GM23248 (cell line): ENCODE measurements around the gene POU1F1. TPM values are rescaled to one million over a fixed set of nuclear protein-coding genes. Genes with fewer than 3 reads are reported as not detected.
A peak's percentile ranks its signal among the peaks of the same experiment; 100 is the strongest.
"Not testable (repeated sequence)": the region's sequence is repeated elsewhere in the genome, so short reads cannot be mapped to it uniquely, and the experiment has no call there.

Source experiments
- DNase-seq: peaks from one replicate; pipeline ENCODE4 v3.0.0-alpha.2; 2015
- H2AFZ ChIP-seq: fragments of 200-600 bp; sonication (generic); 2 replicates; pipeline ENCODE4 v1.6.1; 2016; ENCODE audit warnings: antibody characterized with exemption
- H3F3A ChIP-seq: fragments of 200-600 bp; sonication (generic); 2 replicates; pipeline ENCODE4 v1.6.1; 2016; ENCODE audit warnings: mild to moderate bottlenecking, antibody characterized with exemption, mixed run types; ENCODE audit not compliant: insufficient read depth
- H3K27ac ChIP-seq: fragments of 200-600 bp; sonication (generic); 2 replicates; pipeline ENCODE4 v1.5.1; 2016; ENCODE audit warnings: mild to moderate bottlenecking
- H3K27me3 ChIP-seq: fragments of 200-600 bp; sonication (generic); replicated peaks from 2 replicates; pipeline ENCODE4 v1.6.1; 2016; ENCODE audit warnings: mild to moderate bottlenecking; ENCODE audit not compliant: insufficient read depth
- H3K36me3 ChIP-seq: fragments of 200-600 bp; sonication (generic); 2 replicates; pipeline ENCODE4 v1.6.1; 2016; ENCODE audit warnings: low read depth, mild to moderate bottlenecking
- H3K4me1 ChIP-seq: fragments of 200-600 bp; sonication (generic); 2 replicates; pipeline ENCODE4 v1.6.1; 2016; ENCODE audit warnings: mild to moderate bottlenecking; ENCODE audit not compliant: insufficient read depth
- H3K4me2 ChIP-seq: fragments of 200-600 bp; sonication (generic); one replicate; pipeline ENCODE4 v1.6.1; 2016; ENCODE audit warnings: mild to moderate bottlenecking; ENCODE audit not compliant: unreplicated experiment
- H3K4me3 ChIP-seq: fragments of 200-600 bp; sonication (generic); 2 replicates; pipeline ENCODE4 v1.5.1; 2016; ENCODE audit warnings: mild to moderate bottlenecking
- H3K79me2 ChIP-seq: fragments of 200-600 bp; sonication (generic); 2 replicates; pipeline ENCODE4 v1.6.1; 2016; ENCODE audit warnings: mild to moderate bottlenecking; ENCODE audit not compliant: insufficient read depth
- H3K9ac ChIP-seq: fragments of 200-600 bp; sonication (generic); 2 replicates; pipeline ENCODE4 v1.6.1; 2016; ENCODE audit warnings: mild to moderate bottlenecking
- H3K9me2 ChIP-seq: fragments of 200-600 bp; sonication (generic); 2 replicates; pipeline ENCODE4 v1.6.1; 2016; ENCODE audit warnings: mixed run types, mild to moderate bottlenecking, moderate library complexity; ENCODE audit not compliant: insufficient read depth
- H3K9me3 ChIP-seq: fragments of 200-600 bp; sonication (generic); one replicate; pipeline ENCODE4 v1.6.1; 2017; ENCODE audit warnings: low read depth
- H4K20me1 ChIP-seq: fragments of 200-600 bp; sonication (generic); 2 replicates; pipeline ENCODE4 v1.6.0; 2016; ENCODE audit not compliant: insufficient read depth
- EZH2 ChIP-seq: fragments of 200-600 bp; sonication (generic); IDR thresholded peaks from 2 replicates; pipeline ENCODE4 v1.6.1; 2018; ENCODE audit warnings: antibody characterized with exemption, mild to moderate bottlenecking; ENCODE audit not compliant: insufficient read depth, poor library complexity, severe bottlenecking
- EZH2phosphoT487 ChIP-seq: fragments of 200-600 bp; sonication (generic); IDR thresholded peaks from 2 replicates; pipeline ENCODE4 v1.6.1; 2018; ENCODE audit warnings: antibody characterized with exemption, moderate library complexity, mild to moderate bottlenecking, low read depth; ENCODE audit not compliant: insufficient read depth
- WGBS, 2 experiments: methylation state at CpG; one replicate each; pipeline ENCODE4 v1.1.6; 2015 to 2017; ENCODE audit warnings: low lambda C conversion rate in 2 of 2, low coverage in 1 of 2; ENCODE audit errors: missing lambda C conversion rate in 2 of 2; 5-methylcytosine and 5-hydroxymethylcytosine counted together
- in situ Hi-C: fragments of 300-500 bp; cut with MboI; formaldehyde crosslinking; loops from 2 replicates; pipeline ENCODE4 v1.15.0; 2020
- polyA plus RNA-seq: library from polyadenylated mRNA; unstranded; fragments of >200 nt; fragmentation: Nextera tagmentation; extraction: Ambion mirVana; gene quantifications from 2 replicates; pipeline ENCODE4 v1.2.1, GENCODE V29; 2016
- total RNA-seq: library from RNA; depleted of rRNA; stranded (reverse); fragments of >200 nt; shearing (Covaris generic); gene quantifications from 2 replicates; pipeline ENCODE4 v1.2.3, GENCODE V29; 2014

Gene POU1F1
- total and polyA plus RNA-seq, 2 experiments from 2014 or later, result not detected

DNA sequence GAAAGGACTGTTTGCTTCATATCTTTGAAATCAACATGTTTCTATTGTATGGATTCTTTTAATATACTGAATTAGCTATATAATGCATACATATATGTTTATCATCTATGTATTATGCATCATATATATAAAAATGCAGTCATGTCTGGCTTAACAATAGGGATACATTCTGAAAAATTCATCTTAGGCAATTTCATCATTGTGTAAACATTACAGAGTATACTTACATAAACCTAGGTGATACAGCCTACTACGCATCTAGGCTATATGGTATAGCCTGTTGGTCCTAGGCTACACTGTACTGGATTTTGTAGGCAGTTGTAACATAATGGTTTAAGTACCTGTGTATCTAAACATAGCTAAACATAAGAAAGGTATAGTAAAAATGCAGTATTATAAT lies 27.6 kb downstream of the POU1F1 start:
- 92 to 100% methylated on average over 1 of the region's 1 CpG for WGBS, 2 experiments
- Histone ChIP-seq H3K4me1 (peaks cover 11% of the 10 kb centered on the region; the same call in 1 of the 2 replicates), H3K9me2 (no peaks in the 10 kb centered on the region), H3F3A (no peaks in the 10 kb centered on the region), H3K9ac (no peak overlapping the region), H3K27ac (no peak overlapping the region), H3K4me3 (no peak overlapping the region), H3K79me2 (peaks cover 38% of the 10 kb centered on the region), H4K20me1 (no peaks in the 10 kb centered on the region), H3K27me3 (no peaks in the 10 kb centered on the region), H3K9me3 (no peaks in the 10 kb centered on the region), H3K4me2 (no peak overlapping the region), H3K36me3 (peaks cover 58% of the 10 kb centered on the region), H2AFZ (no peak overlapping the region)
- DNase-seq, result no peak
- no peak for TF ChIP-seq EZH2phosphoT487
- TF ChIP-seq EZH2, result no peak
- in situ Hi-C loops, result no loop called here

- H3K9ac ChIP-seq, H3K9me2 ChIP-seq, H3K4me3 ChIP-seq, H4K20me1 ChIP-seq, H3K27me3 ChIP-seq, H2AFZ ChIP-seq, H3K27ac ChIP-seq, DNase-seq, in situ Hi-C loops, H3K9me3 ChIP-seq, H3F3A ChIP-seq, H3K4me2 ChIP-seq: not testable (repeated sequence)
- WGBS, 2 experiments, result 93 to 96% methylated on average over 6 of the region's 6 CpGs
- peaks cover 44% of the 10 kb centered on the region for H3K79me2 ChIP-seq
- H3K4me1 ChIP-seq, result peaks cover 11% of the 10 kb centered on the region; the same call in 1 of the 2 replicates
- H3K36me3 ChIP-seq, result peaks cover 52% of the 10 kb centered on the region
Observed at GRCh38 chr3:87248231-87248630, 28.2 kb downstream of the POU1F1 start.

- peaks cover 52% of the 10 kb centered on the region for H3K79me2 ChIP-seq
- no peak overlapping the region for H3K9ac ChIP-seq
- in situ Hi-C loops, result no loop called here
- peaks cover 11% of the 10 kb centered on the region; the same call in 1 of the 2 replicates for H3K4me1 ChIP-seq
- no peak overlapping the region for H2AFZ ChIP-seq
- H3K9me3 ChIP-seq, result no peaks in the 10 kb centered on the region
- H3K4me3 ChIP-seq, result no peak overlapping the region
- no peaks in the 10 kb centered on the region for H3F3A ChIP-seq
- no peaks in the 10 kb centered on the region for H3K9me2 ChIP-seq
- no peaks in the 10 kb centered on the region for H3K27me3 ChIP-seq
- H3K4me2 ChIP-seq, result no peak overlapping the region
- no peak for TF ChIP-seq EZH2phosphoT487
- no peak for TF ChIP-seq EZH2
- peak; percentile 15 for DNase-seq
- H4K20me1 ChIP-seq, result no peaks in the 10 kb centered on the region
- 100% methylated on average over 1 of the region's 1 CpG for WGBS, 2 experiments
- H3K27ac ChIP-seq, result no peak overlapping the region
- H3K36me3 ChIP-seq, result peaks cover 50% of the 10 kb centered on the region
Observed at GRCh38 chr3:87247430-87247773, 29.0 kb downstream of the POU1F1 start.

DNA sequence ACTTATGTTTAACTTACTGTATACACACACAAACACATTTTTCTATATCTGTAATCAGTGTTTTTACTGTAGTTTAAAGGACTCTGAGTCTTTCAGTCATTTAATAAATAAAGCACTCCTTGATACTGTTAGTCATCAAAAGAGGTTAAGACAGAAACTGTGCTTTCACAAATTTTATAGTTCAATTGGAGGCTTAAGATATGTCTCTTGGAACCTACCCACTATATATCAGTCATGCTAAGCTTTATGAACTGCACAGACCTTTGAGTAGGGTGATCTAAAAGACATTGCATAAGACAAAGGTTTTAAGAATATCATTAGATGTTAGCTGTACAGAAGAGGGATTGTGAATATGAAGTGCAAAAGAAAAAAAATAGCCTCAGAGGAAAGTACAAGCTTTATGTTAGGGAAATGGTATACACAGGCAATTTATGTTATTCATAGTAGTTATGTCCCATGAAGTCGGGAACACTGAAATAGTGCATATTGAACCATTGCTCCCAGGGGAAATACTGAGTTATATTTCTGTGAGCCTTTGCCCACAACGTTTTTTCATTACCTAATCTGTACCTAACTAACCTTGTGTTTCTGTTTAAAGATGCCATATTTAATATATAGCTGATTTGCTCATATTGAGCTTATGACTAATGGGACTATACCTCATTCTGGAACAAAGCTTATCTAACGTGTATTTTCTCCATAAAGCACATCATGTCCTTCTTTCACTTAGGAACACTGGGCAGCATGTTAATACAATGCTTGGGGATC lies 29.5 kb downstream of the POU1F1 start:
- 73 to 76% methylated on average over 3 of the region's 3 CpGs for WGBS, 2 experiments
- Histone ChIP-seq H3K4me2 (no peak overlapping the region), H2AFZ (no peak overlapping the region), H3K79me2 (peaks cover 58% of the 10 kb centered on the region), H3K27ac (no peak overlapping the region), H3K4me1 (peaks cover 11% of the 10 kb centered on the region; the same call in 1 of the 2 replicates), H3F3A (no peaks in the 10 kb centered on the region), H3K9me3 (no peaks in the 10 kb centered on the region), H3K9me2 (no peaks in the 10 kb centered on the region), H3K9ac (no peak overlapping the region), H3K4me3 (no peak overlapping the region), H3K27me3 (no peaks in the 10 kb centered on the region), H3K36me3 (peaks cover 53% of the 10 kb centered on the region), H4K20me1 (no peaks in the 10 kb centered on the region)
- no peak for DNase-seq
- in situ Hi-C loops, result no loop called here
- TF ChIP-seq EZH2phosphoT487 (no peak), EZH2 (no peak)

DNA sequence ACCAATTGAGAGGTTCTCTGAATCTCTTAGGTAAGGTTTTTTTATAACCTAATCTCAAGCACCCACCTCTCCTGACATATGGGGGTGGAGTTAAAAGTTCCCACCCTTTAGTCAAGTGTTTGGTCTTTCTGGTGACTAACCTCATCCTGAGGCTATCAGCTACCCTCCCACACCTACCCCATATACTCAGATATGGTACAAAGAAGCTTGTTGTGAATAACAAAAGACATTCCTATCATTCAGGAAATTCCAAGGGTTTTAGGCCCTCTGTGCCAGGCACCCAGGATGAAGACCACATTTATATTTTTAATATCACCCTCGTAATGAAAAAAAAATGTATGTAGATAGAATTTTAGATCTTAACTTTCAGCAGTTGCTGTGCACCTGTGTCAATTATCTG lies 40.3 kb downstream of the POU1F1 start:
- no peak overlapping the region for H3K27ac ChIP-seq
- H3K9me2 ChIP-seq, result no peaks in the 10 kb centered on the region
- H3K9ac ChIP-seq, result no peak overlapping the region
- H2AFZ ChIP-seq, result no peak overlapping the region
- H3K9me3 ChIP-seq, result no peaks in the 10 kb centered on the region
- H3K36me3 ChIP-seq, result peaks cover 15% of the 10 kb centered on the region; the same call in 1 of the 2 replicates
- in situ Hi-C loops, result no loop called here
- WGBS, 2 experiments, result 42 to 67% methylated on average over 1 of the region's 1 CpG
- no peak for TF ChIP-seq EZH2phosphoT487
- TF ChIP-seq EZH2, result no peak
- no peak overlapping the region for H3K4me3 ChIP-seq
- no peak for DNase-seq
- H3K4me2 ChIP-seq, result no peak overlapping the region
- H3K4me1 ChIP-seq, result peaks cover 14% of the 10 kb centered on the region
- peaks cover 2% of the 10 kb centered on the region for H4K20me1 ChIP-seq
- H3K27me3 ChIP-seq, result no peaks in the 10 kb centered on the region
- H3K79me2 ChIP-seq, result peaks cover 99% of the 10 kb centered on the region
- 0 out of 2 replicates have a peak, but pooled peaks cover 8% of the 10 kb centered on the region for H3F3A ChIP-seq
